Stimulated activated CD8-positive, alpha-beta memory T cell treated with anti-CD3 and anti-CD28 coated beads, Interleukin-7, amount 100 ng/mL, for 4 hours (primary cell): Measurements from ENCODE around the gene MMD.
"Not testable (repeated sequence)": the region's sequence is repeated elsewhere in the genome, so short reads cannot be mapped to it uniquely, and the experiment has no call there.

Experiments
- DNase-seq, 2 donors: peaks; one replicate each; pipeline ENCODE4 v3.0.0-alpha.2; 2020; ENCODE audit warnings: low read depth in 2 of 2

Gene MMD

GRCh38 chr17:55444471-55445441, 23.1 kb upstream of the MMD start:
- DNase-seq = no peak

- DNase-seq = no peak
Measured at GRCh38 chr17:55443904-55444303, 22.3 kb upstream of the MMD start.

- DNase-seq = no peak
Measured at GRCh38 chr17:55442953-55443683, 21.5 kb upstream of the MMD start.

- no peak for DNase-seq
Measured at GRCh38 chr17:55442462-55442861, 20.8 kb upstream of the MMD start.

GRCh38 chr17:55441544-55441943, 19.9 kb upstream of the MMD start:
- DNase-seq = no peak

GRCh38 chr17:55440391-55440790, 18.8 kb upstream of the MMD start:
- DNase-seq = no peak

- DNase-seq = no peak
Measured at GRCh38 chr17:55437159-55437605, 15.5 kb upstream of the MMD start.

- DNase-seq = no peak
Measured at GRCh38 chr17:55436224-55437158, 14.9 kb upstream of the MMD start.

GRCh38 chr17:55435408-55435807, 13.8 kb upstream of the MMD start:
- no peak for DNase-seq

GRCh38 chr17:55434721-55435120, 13.1 kb upstream of the MMD start:
- DNase-seq = no peak

GRCh38 chr17:55433629-55434422, 12.2 kb upstream of the MMD start:
- DNase-seq = no peak

- DNase-seq = no peak
Measured at GRCh38 chr17:55433029-55433628, 11.5 kb upstream of the MMD start.

GRCh38 chr17:55432358-55433028, 10.9 kb upstream of the MMD start:
- no peak for DNase-seq

GRCh38 chr17:55431914-55432313, 10.3 kb upstream of the MMD start:
- DNase-seq = not testable (repeated sequence)

GRCh38 chr17:55430541-55431288, 9.1 kb upstream of the MMD start:
- no peak for DNase-seq

GRCh38 chr17:55427587-55427882, 5.9 kb upstream of the MMD start:
- no peak for DNase-seq

- no peak for DNase-seq
Measured at GRCh38 chr17:55426851-55427586, 5.4 kb upstream of the MMD start.

GRCh38 chr17:55424893-55425540, 3.4 kb upstream of the MMD start:
- no peak for DNase-seq
